ENCODE results near the gene PIEZO1.

DNA sequence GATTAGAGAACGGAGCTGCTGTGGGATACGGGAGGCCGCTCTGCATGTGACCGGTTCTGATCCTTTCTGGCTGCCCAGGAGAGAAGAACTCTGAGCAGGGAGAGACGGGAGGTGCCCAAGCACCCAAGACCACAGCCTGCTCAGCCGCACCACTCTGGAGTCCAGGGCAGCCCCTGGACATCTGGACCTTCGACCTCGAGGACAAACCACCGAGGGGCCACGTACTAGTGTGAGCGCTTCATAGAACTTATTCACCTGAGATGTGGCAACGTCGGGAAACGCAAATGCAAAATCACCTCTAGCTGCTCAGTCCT is 84.7 kb downstream of the PIEZO1 start:
- TF ChIP-seq, protein P1, sequence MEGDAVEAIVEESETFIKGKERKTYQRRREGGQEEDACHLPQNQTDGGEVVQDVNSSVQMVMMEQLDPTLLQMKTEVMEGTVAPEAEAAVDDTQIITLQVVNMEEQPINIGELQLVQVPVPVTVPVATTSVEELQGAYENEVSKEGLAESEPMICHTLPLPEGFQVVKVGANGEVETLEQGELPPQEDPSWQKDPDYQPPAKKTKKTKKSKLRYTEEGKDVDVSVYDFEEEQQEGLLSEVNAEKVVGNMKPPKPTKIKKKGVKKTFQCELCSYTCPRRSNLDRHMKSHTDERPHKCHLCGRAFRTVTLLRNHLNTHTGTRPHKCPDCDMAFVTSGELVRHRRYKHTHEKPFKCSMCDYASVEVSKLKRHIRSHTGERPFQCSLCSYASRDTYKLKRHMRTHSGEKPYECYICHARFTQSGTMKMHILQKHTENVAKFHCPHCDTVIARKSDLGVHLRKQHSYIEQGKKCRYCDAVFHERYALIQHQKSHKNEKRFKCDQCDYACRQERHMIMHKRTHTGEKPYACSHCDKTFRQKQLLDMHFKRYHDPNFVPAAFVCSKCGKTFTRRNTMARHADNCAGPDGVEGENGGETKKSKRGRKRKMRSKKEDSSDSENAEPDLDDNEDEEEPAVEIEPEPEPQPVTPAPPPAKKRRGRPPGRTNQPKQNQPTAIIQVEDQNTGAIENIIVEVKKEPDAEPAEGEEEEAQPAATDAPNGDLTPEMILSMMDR (IDR thresholded peaks at IDR 0.05; ENCODE audit: low read depth, low read length, poor library complexity, severe bottlenecking), result no peak
- no peak for TF ChIP-seq EZH2phosphoT487 (IDR thresholded peaks at IDR 0.05; ENCODE audit: borderline replicate concordance, low read length)

Data from DOHH2 (cell line).